ENCODE data around the gene ECHS1. TPM values are rescaled to one million over a fixed set of nuclear protein-coding genes. Genes with fewer than 3 reads are reported as not detected.
"Not testable (repeated sequence)": the region's sequence is repeated elsewhere in the genome, so short reads cannot be mapped to it uniquely, and the experiment has no call there.

Gene ECHS1
- total and polyA plus RNA-seq, 2 donors (not counting 3 experiments of a cell fraction or from before 2014, with no cell fraction given), result 46.2 to 108 TPM

- CTCF ChIA-PET, result no interaction called here
- intact Hi-C loops (cut with micrococcal nuclease), result no loop called here
These were observed 45.3 kb upstream of the ECHS1 start for GRCh38 chr10:133418289-133418993.

GRCh38 chr10:133415752-133416151 lies 42.6 kb upstream of the ECHS1 start:
- Histone ChIP-seq H3K4me3 (replicated peaks in 1 of 3; ENCODE audit: insufficient read depth in 1 of 3, low read depth in 1 of 3, low read length in 3 of 3) (no peak overlapping the region), H3K27ac (ENCODE audit: insufficient read depth, low read depth, low read length) (no peak overlapping the region), H4K20me1 (replicated peaks; ENCODE audit: control insufficient read depth, extremely low read depth, insufficient read depth, low read length) (peaks cover 5% of the 10 kb centered on the region), H3K4me1 (ENCODE audit: control insufficient read depth, extremely low read depth, insufficient read depth, low read length) (no peaks in the 10 kb centered on the region), H3K4me2 (ENCODE audit: insufficient read depth, low read length) (no peak overlapping the region), H3K9me3 (replicated peaks; ENCODE audit: control insufficient read depth, insufficient read depth, low read length) (no peaks in the 10 kb centered on the region), H3K27me3 (ENCODE audit: control insufficient read depth in 2 of 2, insufficient read depth in 2 of 2, low read length in 2 of 2) (no peaks in the 10 kb centered on the region), H3K79me2 (ENCODE audit: control insufficient read depth, insufficient read depth, low read length) (peaks cover 9% of the 10 kb centered on the region), H3K9me1 (replicated peaks; ENCODE audit: control insufficient read depth, extremely low read depth, insufficient read depth, low read length) (no peaks in the 10 kb centered on the region), H2AFZ (ENCODE audit: low read depth, low read length) (no peak overlapping the region), H3K36me3 (ENCODE audit: control insufficient read depth in 2 of 2, extremely low read depth in 1 of 2, insufficient read depth in 2 of 2, low read length in 2 of 2) (peaks cover 10 to 17% of the 10 kb centered on the region in 2 experiments), H3K9ac (replicated peaks; ENCODE audit: extremely low read depth, insufficient read depth, low read length) (no peak overlapping the region)
- DNase-seq (ENCODE audit: low read depth, low spot score) (no peak), FAIRE-seq (no peak)
- dilution Hi-C loops (cut with MboI; ENCODE audit: extremely low pct_ligation_motif_present, low sequenced_read_pairs) (no loop called here), intact Hi-C loops (cut with micrococcal nuclease) (no loop called here)
- CTCF ChIA-PET, result no interaction called here
- no TSS peak for BruUV-seq (replicated peaks)
- TF ChIP-seq MYC (IDR thresholded peaks at IDR 0.05; ENCODE audit: low read depth, low read length) (no peak), FOS (IDR thresholded peaks at IDR 0.05; ENCODE audit: borderline replicate concordance, insufficient read depth, low read length) (no peak)
- POLR2A ChIA-PET, result no interaction called here

More at GRCh38 chr10:133418289-133418993, 45.3 kb upstream of the ECHS1 start:
- peaks cover 3% of the 10 kb centered on the region for H3K79me2 ChIP-seq (ENCODE audit: control insufficient read depth, insufficient read depth, low read length)
- H3K4me2 ChIP-seq (ENCODE audit: insufficient read depth, low read length), result no peak overlapping the region
- no peak for FAIRE-seq
- H3K9me3 ChIP-seq (replicated peaks; ENCODE audit: control insufficient read depth, insufficient read depth, low read length), result no peaks in the 10 kb centered on the region
- no peak for TF ChIP-seq GATA2 (IDR thresholded peaks at IDR 0.05; ENCODE audit: insufficient read depth, insufficient read length, low read depth, low read length)
- no peak for TF ChIP-seq MAX (IDR thresholded peaks at IDR 0.05; ENCODE audit: insufficient read depth, insufficient read length)
- TF ChIP-seq POLR2AphosphoS5 (IDR thresholded peaks at IDR 0.05; ENCODE audit: insufficient read depth, low read depth, low read length), result no peak
- TF ChIP-seq JUN (IDR thresholded peaks at IDR 0.05; ENCODE audit: borderline replicate concordance, insufficient read depth, insufficient read length, low read depth), result no peak
- no peak for TF ChIP-seq MYC (IDR thresholded peaks at IDR 0.05; ENCODE audit: low read depth, low read length)
- no TSS peak for BruUV-seq (replicated peaks)
- H3K27ac ChIP-seq (ENCODE audit: insufficient read depth, low read depth, low read length), result no peak overlapping the region
- peaks cover 4 to 13% of the 10 kb centered on the region in 2 experiments for H3K36me3 ChIP-seq (ENCODE audit: control insufficient read depth in 2 of 2, extremely low read depth in 1 of 2, insufficient read depth in 2 of 2, low read length in 2 of 2)
- no peaks in the 10 kb centered on the region for H4K20me1 ChIP-seq (replicated peaks; ENCODE audit: control insufficient read depth, extremely low read depth, insufficient read depth, low read length)
- no peaks in the 10 kb centered on the region for H3K4me1 ChIP-seq (ENCODE audit: control insufficient read depth, extremely low read depth, insufficient read depth, low read length)
- no peak overlapping the region for H3K9ac ChIP-seq (replicated peaks; ENCODE audit: extremely low read depth, insufficient read depth, low read length)
- POLR2A ChIA-PET, result no interaction called here
- dilution Hi-C loops (cut with MboI; ENCODE audit: extremely low pct_ligation_motif_present, low sequenced_read_pairs), result no loop called here
- peaks cover 7 to 8% of the 10 kb centered on the region in 2 experiments for H3K27me3 ChIP-seq (ENCODE audit: control insufficient read depth in 2 of 2, insufficient read depth in 2 of 2, low read length in 2 of 2)
- no peak overlapping the region for H3K4me3 ChIP-seq (replicated peaks in 1 of 3; ENCODE audit: insufficient read depth in 1 of 3, low read depth in 1 of 3, low read length in 3 of 3)
- H3K9me1 ChIP-seq (replicated peaks; ENCODE audit: control insufficient read depth, extremely low read depth, insufficient read depth, low read length), result no peaks in the 10 kb centered on the region
- no peak for DNase-seq (ENCODE audit: low read depth, low spot score)
- H2AFZ ChIP-seq (ENCODE audit: low read depth, low read length), result no peak overlapping the region

- H3K79me2 ChIP-seq (ENCODE audit: control insufficient read depth, insufficient read depth, low read length), result peaks cover 22% of the 10 kb centered on the region
- H3K9ac ChIP-seq (replicated peaks; ENCODE audit: extremely low read depth, insufficient read depth, low read length); H3K4me1 ChIP-seq (ENCODE audit: control insufficient read depth, extremely low read depth, insufficient read depth, low read length); H3K27me3 ChIP-seq (ENCODE audit: control insufficient read depth in 2 of 2, insufficient read depth in 2 of 2, low read length in 2 of 2); DNase-seq (ENCODE audit: low read depth, low spot score); H3K4me2 ChIP-seq (ENCODE audit: insufficient read depth, low read length); intact Hi-C loops (cut with micrococcal nuclease); H3K27ac ChIP-seq (ENCODE audit: insufficient read depth, low read depth, low read length); BruUV-seq (replicated peaks); CTCF ChIA-PET; H2AFZ ChIP-seq (ENCODE audit: low read depth, low read length); H3K9me1 ChIP-seq (replicated peaks; ENCODE audit: control insufficient read depth, extremely low read depth, insufficient read depth, low read length); POLR2A ChIA-PET; H3K4me3 ChIP-seq (replicated peaks in 1 of 3; ENCODE audit: insufficient read depth in 1 of 3, low read depth in 1 of 3, low read length in 3 of 3); dilution Hi-C loops (cut with MboI; ENCODE audit: extremely low pct_ligation_motif_present, low sequenced_read_pairs); H4K20me1 ChIP-seq (replicated peaks; ENCODE audit: control insufficient read depth, extremely low read depth, insufficient read depth, low read length); FAIRE-seq; H3K9me3 ChIP-seq (replicated peaks; ENCODE audit: control insufficient read depth, insufficient read depth, low read length): not testable (repeated sequence)
- peaks cover 10 to 13% of the 10 kb centered on the region in 2 experiments for H3K36me3 ChIP-seq (ENCODE audit: control insufficient read depth in 2 of 2, extremely low read depth in 1 of 2, insufficient read depth in 2 of 2, low read length in 2 of 2)
These were observed 41.2 kb upstream of the ECHS1 start for GRCh38 chr10:133414401-133414800.

Data from endothelial cell of umbilical vein (primary cell).